ENCODE results near the gene EDARADD.
"Not testable (repeated sequence)": the region's sequence is repeated elsewhere in the genome, so short reads cannot be mapped to it uniquely, and the experiment has no call there.

EDARADD gene

DNA sequence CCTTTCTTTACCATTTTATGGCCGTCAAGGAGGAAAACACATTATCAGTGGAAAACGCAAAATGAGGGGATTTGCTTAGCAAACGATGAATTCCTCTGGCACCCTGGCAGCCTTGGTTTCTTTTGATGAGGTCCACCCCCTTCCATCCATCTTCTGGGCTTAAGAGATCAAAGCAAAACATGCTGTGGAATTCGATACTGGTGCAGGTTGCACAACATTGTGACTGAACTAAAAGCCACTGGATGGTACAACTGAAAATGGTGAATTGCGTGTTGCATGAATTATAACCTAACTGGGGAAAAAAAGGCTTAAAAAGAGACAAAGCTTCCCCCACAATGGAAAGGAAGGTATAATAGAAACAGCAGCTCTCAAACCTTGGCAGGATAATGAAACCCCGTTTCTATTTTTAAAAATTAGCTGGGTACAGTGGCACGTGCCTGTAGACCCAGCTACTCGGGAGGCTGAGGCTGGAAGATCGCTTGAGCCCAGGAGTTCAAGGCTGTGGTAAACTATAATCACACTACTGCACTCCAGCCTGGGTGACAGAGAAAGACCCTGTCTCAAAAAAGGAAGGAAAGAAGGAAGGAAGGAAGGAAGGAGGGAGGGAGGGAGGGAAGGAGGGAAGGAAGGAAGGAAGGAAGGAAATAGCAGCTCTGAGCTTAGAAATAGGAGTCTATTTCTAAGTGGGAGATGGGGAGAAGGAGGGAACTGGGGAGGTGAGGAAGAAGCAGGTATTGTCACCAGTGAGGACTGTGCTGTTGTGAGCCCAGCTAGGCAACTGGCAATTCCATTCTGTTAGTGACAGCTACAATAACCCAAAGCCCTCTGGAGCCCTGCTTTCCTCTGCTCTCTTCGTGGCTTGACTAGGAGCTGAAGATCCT lies 100.7 kb downstream of the EDARADD start:
- no peak for FAIRE-seq
- no peak for DNase-seq (ENCODE audit: insufficient read length)
- TF ChIP-seq TAF1 (IDR thresholded peaks at IDR 0.05; ENCODE audit: borderline replicate concordance, low read depth, low read length) (no peak), POLR2AphosphoS5 (IDR thresholded peaks at IDR 0.05; ENCODE audit: low read depth, low read length) (no peak), POLR2A (IDR thresholded peaks at IDR 0.05; ENCODE audit: low read depth, low read length) (no peak)

GRCh38 chr1:236495467-236496112 lies 101.5 kb downstream of the EDARADD start:
- no peak for FAIRE-seq
- TF ChIP-seq POLR2A (IDR thresholded peaks at IDR 0.05; ENCODE audit: low read depth, low read length) = no peak
- TF ChIP-seq TAF1 (IDR thresholded peaks at IDR 0.05; ENCODE audit: borderline replicate concordance, low read depth, low read length) = no peak
- no peak for TF ChIP-seq POLR2AphosphoS5 (IDR thresholded peaks at IDR 0.05; ENCODE audit: low read depth, low read length)
- DNase-seq (ENCODE audit: insufficient read length) = no peak

- no peak for DNase-seq (ENCODE audit: insufficient read length)
- no peak for FAIRE-seq
- TF ChIP-seq POLR2AphosphoS5 (IDR thresholded peaks at IDR 0.05; ENCODE audit: low read depth, low read length) (no peak), POLR2A (IDR thresholded peaks at IDR 0.05; ENCODE audit: low read depth, low read length) (no peak), TAF1 (IDR thresholded peaks at IDR 0.05; ENCODE audit: borderline replicate concordance, low read depth, low read length) (no peak)
These were observed 103.8 kb downstream of the EDARADD start for GRCh38 chr1:236497908-236498307.

GRCh38 chr1:236501093-236501492 lies 107.0 kb downstream of the EDARADD start:
- DNase-seq (ENCODE audit: insufficient read length) (no peak), FAIRE-seq (no peak)
- TF ChIP-seq TAF1 (IDR thresholded peaks at IDR 0.05; ENCODE audit: borderline replicate concordance, low read depth, low read length) = no peak
- TF ChIP-seq POLR2AphosphoS5 (IDR thresholded peaks at IDR 0.05; ENCODE audit: low read depth, low read length) = no peak
- TF ChIP-seq POLR2A (IDR thresholded peaks at IDR 0.05; ENCODE audit: low read depth, low read length) = no peak

DNA sequence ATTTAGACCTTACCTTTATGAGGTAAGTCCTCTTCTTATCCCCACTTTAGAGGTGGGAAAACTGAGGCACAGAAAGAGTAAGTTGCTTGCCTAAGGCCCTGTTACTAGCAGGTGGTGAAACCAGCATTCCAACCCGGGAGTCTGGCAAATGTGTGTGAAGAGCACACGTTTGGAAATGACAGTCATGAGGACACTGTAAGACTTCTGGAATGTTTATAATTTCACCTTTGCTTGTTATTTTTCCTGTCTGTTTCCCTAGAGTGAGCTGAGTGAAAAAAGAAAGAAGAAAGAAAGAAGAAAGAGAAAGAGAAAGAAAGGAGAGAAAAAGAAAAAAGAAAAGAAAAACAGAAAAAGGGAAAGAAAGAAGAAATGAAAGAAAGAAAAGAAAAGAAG lies 108.5 kb downstream of the EDARADD start:
- DNase-seq (ENCODE audit: insufficient read length) (no peak), FAIRE-seq (no peak)
- no peak for TF ChIP-seq POLR2A (IDR thresholded peaks at IDR 0.05; ENCODE audit: low read depth, low read length)
- no peak for TF ChIP-seq POLR2AphosphoS5 (IDR thresholded peaks at IDR 0.05; ENCODE audit: low read depth, low read length)
- no peak for TF ChIP-seq TAF1 (IDR thresholded peaks at IDR 0.05; ENCODE audit: borderline replicate concordance, low read depth, low read length)

DNA sequence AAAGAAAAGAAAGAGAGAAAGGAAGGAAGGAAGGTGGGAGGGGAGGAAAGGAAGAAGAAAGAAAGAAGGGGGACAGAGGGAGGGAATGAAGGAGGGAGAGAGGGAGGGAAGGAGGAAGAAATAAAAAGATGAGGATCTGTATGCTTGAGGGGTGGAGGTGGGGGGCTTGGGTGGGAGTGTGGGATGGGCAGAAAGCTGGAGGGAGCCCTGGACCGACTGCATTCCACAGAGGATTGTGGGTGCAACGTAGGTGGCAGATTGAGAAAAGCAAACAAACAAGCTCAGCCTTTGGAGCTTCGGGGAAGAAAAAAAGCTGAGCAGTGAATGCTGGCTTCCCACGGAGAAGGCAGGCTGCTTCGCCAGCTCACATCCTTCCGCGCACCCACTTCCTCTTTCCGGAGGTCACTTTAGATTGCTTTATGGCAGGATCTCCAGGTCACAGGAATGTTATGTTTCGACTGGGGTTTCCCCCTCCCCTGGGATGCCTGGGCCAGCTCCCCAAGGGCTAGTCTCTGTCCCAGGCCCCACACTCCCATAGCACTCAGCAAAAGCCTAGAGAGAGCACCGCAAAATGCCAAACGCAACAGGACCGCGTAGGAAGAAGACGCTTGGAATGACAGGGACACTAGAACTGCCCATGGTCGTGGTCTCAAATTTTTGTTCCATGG lies 109.0 kb downstream of the EDARADD start:
- DNase-seq (ENCODE audit: insufficient read length) (no peak), FAIRE-seq (no peak)
- TF ChIP-seq POLR2A (IDR thresholded peaks at IDR 0.05; ENCODE audit: low read depth, low read length) = no peak
- no peak for TF ChIP-seq TAF1 (IDR thresholded peaks at IDR 0.05; ENCODE audit: borderline replicate concordance, low read depth, low read length)
- no peak for TF ChIP-seq POLR2AphosphoS5 (IDR thresholded peaks at IDR 0.05; ENCODE audit: low read depth, low read length)

DNA sequence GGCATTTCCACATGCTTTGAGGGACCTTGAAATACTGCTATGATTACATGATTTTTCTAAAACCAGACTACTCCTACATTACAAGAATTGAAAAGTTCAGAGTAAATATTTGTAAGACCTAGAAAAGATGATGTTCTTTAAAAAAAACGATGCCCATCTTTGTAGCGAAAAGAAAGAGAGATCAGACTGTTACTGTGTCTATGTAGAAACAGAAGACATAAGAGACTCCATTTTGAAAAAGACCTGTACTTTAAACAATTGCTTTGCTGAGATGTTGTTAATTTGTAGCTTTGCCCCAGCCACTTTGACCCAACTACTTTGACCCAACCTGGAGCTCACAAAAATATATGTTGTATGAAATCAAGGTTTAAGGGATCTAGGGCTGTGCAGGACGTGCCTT lies 110.3 kb downstream of the EDARADD start:
- FAIRE-seq = not testable (repeated sequence)

GRCh38 chr1:236507022-236507700 lies 113.1 kb downstream of the EDARADD start:
- TF ChIP-seq TAF1 (IDR thresholded peaks at IDR 0.05; ENCODE audit: borderline replicate concordance, low read depth, low read length) (no peak), POLR2A (IDR thresholded peaks at IDR 0.05; ENCODE audit: low read depth, low read length) (no peak), POLR2AphosphoS5 (IDR thresholded peaks at IDR 0.05; ENCODE audit: low read depth, low read length) (no peak)
- FAIRE-seq (no peak), DNase-seq (ENCODE audit: insufficient read length) (no peak)

More for the DNA sequence above, 110.3 kb downstream of the EDARADD start:
- DNase-seq (ENCODE audit: insufficient read length) = not testable (repeated sequence)

DNA sequence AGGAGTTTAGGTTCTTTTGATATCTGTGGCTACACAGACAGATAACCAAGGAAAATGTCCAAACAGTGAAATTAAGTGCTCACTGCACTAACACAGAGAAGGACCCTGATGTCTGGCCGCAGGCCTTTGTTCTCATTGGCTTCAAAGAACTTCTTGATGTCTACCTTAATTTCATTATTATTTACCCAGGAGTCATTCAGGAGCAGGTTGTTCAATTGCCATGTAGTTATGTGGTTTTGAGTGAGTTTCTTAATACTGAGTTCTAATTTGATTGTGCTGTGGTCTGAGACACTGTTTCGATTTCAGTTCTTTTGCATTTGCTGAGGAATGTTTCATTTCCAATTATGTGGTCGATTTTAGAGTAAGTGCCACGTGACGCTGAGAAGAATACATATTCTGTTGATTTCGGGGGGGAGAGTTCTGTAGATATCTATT lies 114.5 kb downstream of the EDARADD start:
- TF ChIP-seq POLR2AphosphoS5 (IDR thresholded peaks at IDR 0.05; ENCODE audit: low read depth, low read length) (no peak), TAF1 (IDR thresholded peaks at IDR 0.05; ENCODE audit: borderline replicate concordance, low read depth, low read length) (no peak), POLR2A (IDR thresholded peaks at IDR 0.05; ENCODE audit: low read depth, low read length) (no peak)
- FAIRE-seq = peak; percentile 62
- no peak for DNase-seq (ENCODE audit: insufficient read length)

DNA sequence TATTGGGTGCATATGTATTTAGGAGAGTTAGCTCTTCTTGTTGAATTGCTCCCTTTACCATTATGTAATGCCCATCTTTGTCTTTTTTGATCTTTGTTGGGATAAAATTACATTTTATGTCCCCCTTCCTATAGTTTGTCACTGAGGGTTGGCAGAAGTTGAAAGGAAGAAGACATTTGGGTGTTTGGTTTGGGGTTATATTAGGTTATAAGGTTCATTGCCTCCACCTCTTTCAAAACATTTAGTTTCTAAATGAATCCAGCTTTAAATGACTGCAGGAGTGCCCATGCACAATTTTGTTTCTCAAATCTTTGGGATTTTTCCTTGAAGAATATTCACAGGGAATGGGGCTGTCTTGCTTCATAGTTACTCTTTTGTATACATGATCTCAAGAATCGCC lies 115.1 kb downstream of the EDARADD start:
- TF ChIP-seq POLR2A (IDR thresholded peaks at IDR 0.05; ENCODE audit: low read depth, low read length) (no peak), POLR2AphosphoS5 (IDR thresholded peaks at IDR 0.05; ENCODE audit: low read depth, low read length) (no peak), TAF1 (IDR thresholded peaks at IDR 0.05; ENCODE audit: borderline replicate concordance, low read depth, low read length) (no peak)
- DNase-seq (ENCODE audit: insufficient read length) = no peak
- FAIRE-seq = no peak

Data from GM12892 (cell line).